Skeletal muscle satellite cell (primary cell): ENCODE results near the gene ZNF256. TPM values are rescaled to one million over a fixed set of nuclear protein-coding genes. Genes with fewer than 3 reads are reported as not detected.
A peak's percentile ranks its signal among the peaks of the same experiment; 100 is the strongest.

Source experiments
- H3K27me3 ChIP-seq: 2 replicates; pipeline ENCODE4 v1.7.0; 2013; ENCODE audit warnings: low read length; ENCODE audit not compliant: control insufficient read depth, insufficient read depth
- H3K36me3 ChIP-seq: 2 replicates; pipeline ENCODE4 v1.7.0; 2013; ENCODE audit warnings: mild to moderate bottlenecking, control low read depth, low read length; ENCODE audit not compliant: insufficient read depth
- H3K4me1 ChIP-seq: 2 replicates; pipeline ENCODE4 v1.7.0; 2013; ENCODE audit warnings: low read length; ENCODE audit not compliant: control insufficient read depth, insufficient read depth
- H3K4me2 ChIP-seq: 2 replicates; pipeline ENCODE4 v1.7.0; 2013; ENCODE audit warnings: mild to moderate bottlenecking, low read length
- H3K4me3 ChIP-seq: 2 replicates; pipeline ENCODE4 v1.7.0; 2013; ENCODE audit warnings: low read length
- H3K9ac ChIP-seq: 2 replicates; pipeline ENCODE4 v1.7.0; 2013; ENCODE audit warnings: mild to moderate bottlenecking, low read depth, low read length, moderate library complexity
- H3K9me3 ChIP-seq: replicated peaks from 2 replicates; pipeline ENCODE4 v1.7.0; 2013; ENCODE audit warnings: mild to moderate bottlenecking, control low read depth, low read length
- total RNA-seq: library from RNA; depleted of rRNA; stranded (reverse); fragments of >200 nt; gene quantifications from 2 replicates; pipeline ENCODE4 v1.2.3, GENCODE V29; 2012; rRNA removed

Gene ZNF256
- 3.9 and 4.1 TPM in 2 replicates for total RNA-seq

- Histone ChIP-seq H3K9me3 (peaks cover 14% of the 10 kb centered on the region), H3K9ac (peak within 1 kb of the TSS; percentile 90), H3K36me3 (peaks cover 11% of the 10 kb centered on the region), H3K27me3 (no peaks in the 10 kb centered on the region), H3K4me3 (peak within 1 kb of the TSS; percentile 81), H3K4me1 (peaks cover 8% of the 10 kb centered on the region), H3K4me2 (peak within 1 kb of the TSS; percentile 85)
Observed at GRCh38 chr19:57947419-57948134, at the start of gene ZNF256. Gene ZNF256, minus strand, starts transcription at chr19:57947706. Its CDS starts 232 bp downstream, at chr19:57947474.

DNA sequence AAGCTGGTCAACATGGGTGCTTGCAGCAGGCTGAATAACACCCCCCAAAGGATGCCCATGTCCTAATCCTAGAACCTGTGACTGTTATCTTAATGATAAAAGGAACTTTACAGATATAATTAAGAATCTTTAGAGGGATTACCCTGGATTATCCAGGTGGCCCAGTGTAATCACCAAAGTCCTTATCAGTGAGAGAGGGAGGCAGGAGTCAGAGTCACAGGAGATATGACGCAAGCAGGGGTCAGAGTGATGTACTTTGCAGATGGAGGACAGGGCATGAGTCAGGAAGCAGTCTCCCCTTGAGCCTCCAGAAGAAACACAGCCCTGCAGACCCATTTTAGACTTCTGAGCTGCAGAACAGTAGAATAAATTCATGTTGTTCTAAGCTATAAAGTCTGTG lies 45.3 kb upstream of the ZNF256 start:
- Histone ChIP-seq H3K4me3 (no peak overlapping the region), H3K9ac (no peak overlapping the region), H3K9me3 (peaks cover 46% of the 10 kb centered on the region), H3K4me1 (no peaks in the 10 kb centered on the region), H3K27me3 (no peaks in the 10 kb centered on the region), H3K4me2 (no peak overlapping the region), H3K36me3 (peaks cover 68% of the 10 kb centered on the region)

GRCh38 chr19:57978586-57979289 lies 31.2 kb upstream of the ZNF256 start:
- peaks cover 92% of the 10 kb centered on the region for H3K9me3 ChIP-seq
- H3K4me2 ChIP-seq = no peak overlapping the region
- H3K36me3 ChIP-seq = peaks cover 79% of the 10 kb centered on the region
- H3K27me3 ChIP-seq = no peaks in the 10 kb centered on the region
- no peak overlapping the region for H3K9ac ChIP-seq
- H3K4me1 ChIP-seq = no peaks in the 10 kb centered on the region
- H3K4me3 ChIP-seq = no peak overlapping the region

DNA sequence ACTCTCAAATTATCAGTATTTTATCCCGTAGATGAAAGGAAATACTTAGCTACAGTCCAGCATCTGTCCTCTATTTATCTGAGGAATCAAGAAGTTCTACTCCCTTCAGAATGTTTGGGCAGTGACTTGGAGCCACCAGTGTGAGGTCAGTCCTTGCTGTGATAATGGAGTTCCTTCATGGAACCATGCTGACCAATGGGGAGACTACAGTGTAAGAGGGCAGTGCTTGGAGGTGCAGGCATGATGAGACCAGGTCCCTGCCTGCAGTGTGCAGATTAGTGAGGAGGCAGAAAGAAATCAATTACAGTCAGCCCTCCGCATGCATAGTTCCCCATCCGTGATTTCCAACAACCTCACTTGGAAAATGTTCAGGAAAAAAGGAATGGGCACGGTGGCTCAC lies 26.9 kb upstream of the ZNF256 start, which contains the start of gene C19orf18:
TSS of gene C19orf18 (minus strand) at position 101 of the 400 bp plus-strand sequence. CDS start 102 bp downstream, outside the sequence.
- Histone ChIP-seq H3K4me1 (no peaks in the 10 kb centered on the region), H3K9ac (no peak within 1 kb of the TSS), H3K27me3 (no peaks in the 10 kb centered on the region), H3K9me3 (peaks cover 71% of the 10 kb centered on the region), H3K4me2 (no peak within 1 kb of the TSS), H3K36me3 (peaks cover 39% of the 10 kb centered on the region), H3K4me3 (no peak within 1 kb of the TSS)

DNA sequence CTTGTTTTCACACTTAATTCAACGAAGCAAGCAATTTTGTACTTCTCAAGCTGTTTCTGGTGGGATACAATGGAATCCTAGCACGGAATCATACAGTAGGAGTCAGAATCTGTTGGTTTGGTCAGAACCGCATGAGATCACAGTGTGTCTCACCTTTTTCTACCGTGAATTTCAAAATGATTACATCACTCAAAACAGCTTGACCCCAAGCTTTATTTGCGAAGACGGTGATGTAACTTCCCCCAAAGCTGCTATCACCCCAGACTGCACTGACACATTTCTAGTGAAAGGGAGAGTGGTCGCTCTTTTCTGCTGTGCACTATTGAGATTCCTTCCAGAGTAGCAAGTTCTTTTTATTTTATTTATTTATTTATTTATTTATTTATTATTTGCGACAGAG lies 17.3 kb upstream of the ZNF256 start:
- no peak overlapping the region for H3K4me3 ChIP-seq
- H3K4me2 ChIP-seq = no peak overlapping the region
- H3K36me3 ChIP-seq = no peaks in the 10 kb centered on the region
- no peaks in the 10 kb centered on the region for H3K27me3 ChIP-seq
- peaks cover 25% of the 10 kb centered on the region for H3K9me3 ChIP-seq
- H3K4me1 ChIP-seq = no peaks in the 10 kb centered on the region
- H3K9ac ChIP-seq = no peak overlapping the region

DNA sequence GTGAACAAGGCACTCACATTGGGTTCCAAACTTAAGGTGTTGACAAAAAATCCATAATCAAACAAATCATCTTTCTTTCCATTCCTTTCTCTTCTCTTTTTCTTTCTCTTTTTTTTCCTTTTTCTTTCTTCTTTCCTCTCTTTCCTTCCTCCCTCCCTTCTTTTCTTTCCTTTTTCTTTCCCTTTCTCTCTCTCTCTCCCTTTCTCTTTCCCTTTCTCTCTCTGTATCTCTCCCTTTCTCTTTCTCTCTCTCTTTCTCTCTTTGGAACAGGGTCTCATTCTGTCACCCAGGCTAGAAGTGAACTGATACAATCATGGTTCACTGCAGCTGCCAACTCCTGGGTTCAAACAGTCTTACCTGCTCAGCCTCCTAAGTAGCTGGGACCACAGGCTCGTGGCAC lies 14.3 kb upstream of the ZNF256 start:
- H3K4me1 ChIP-seq = no peaks in the 10 kb centered on the region
- no peak overlapping the region for H3K4me2 ChIP-seq
- H3K27me3 ChIP-seq = no peaks in the 10 kb centered on the region
- H3K9me3 ChIP-seq = peaks cover 13% of the 10 kb centered on the region
- H3K9ac ChIP-seq = no peak overlapping the region
- no peak overlapping the region for H3K4me3 ChIP-seq
- no peaks in the 10 kb centered on the region for H3K36me3 ChIP-seq

DNA sequence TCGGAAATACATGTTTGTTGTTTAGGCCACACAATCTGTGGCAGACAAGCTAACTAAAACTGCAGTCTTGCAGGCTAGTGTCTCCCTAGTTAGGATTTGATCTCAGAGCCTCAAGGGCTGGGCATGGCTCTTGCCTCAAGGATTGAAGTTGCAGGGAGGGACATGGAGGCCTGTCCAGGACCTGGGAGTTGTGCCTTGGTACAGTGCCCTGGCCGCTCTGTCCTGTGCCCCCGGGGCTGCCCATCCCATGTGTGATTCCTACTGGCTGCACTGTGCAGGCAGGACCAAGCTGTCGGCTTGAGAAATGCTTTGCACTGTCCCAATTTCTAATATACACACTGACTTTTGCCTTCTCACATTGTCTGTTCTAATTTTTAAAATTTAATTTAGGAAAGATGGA lies 7.5 kb upstream of the ZNF256 start:
- Histone ChIP-seq H3K36me3 (no peaks in the 10 kb centered on the region), H3K9me3 (peaks cover 6% of the 10 kb centered on the region), H3K27me3 (no peaks in the 10 kb centered on the region), H3K9ac (no peak overlapping the region), H3K4me2 (no peak overlapping the region), H3K4me1 (no peaks in the 10 kb centered on the region), H3K4me3 (no peak overlapping the region)

- Histone ChIP-seq H3K4me2 (no peak overlapping the region), H3K36me3 (no peaks in the 10 kb centered on the region), H3K4me1 (peaks cover 8% of the 10 kb centered on the region), H3K9ac (no peak overlapping the region), H3K4me3 (no peak overlapping the region), H3K9me3 (peaks cover 16% of the 10 kb centered on the region), H3K27me3 (no peaks in the 10 kb centered on the region)
Observed at GRCh38 chr19:57949702-57950101, 2.2 kb upstream of the ZNF256 start.

DNA sequence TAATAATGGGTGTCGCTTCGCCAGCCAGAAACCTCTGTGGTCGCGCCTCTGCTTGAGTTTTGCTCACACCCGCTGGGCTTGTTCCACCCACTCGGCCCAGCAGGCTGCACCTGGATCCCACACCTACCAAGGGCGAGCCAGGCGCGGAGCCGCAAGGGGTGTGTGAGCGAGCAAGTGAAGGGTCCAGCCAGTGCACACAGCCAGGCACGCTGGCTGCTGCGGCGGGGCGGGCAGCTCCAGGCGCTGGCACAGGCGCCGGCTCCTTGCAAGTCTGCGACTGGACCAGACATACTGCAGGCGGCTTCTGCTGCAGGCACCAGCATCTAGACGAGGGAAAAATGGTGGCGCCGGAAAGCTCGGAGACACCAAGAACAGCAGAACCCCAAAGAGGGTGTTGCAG lies 1.8 kb upstream of the ZNF256 start:
- Histone ChIP-seq H3K36me3 (no peaks in the 10 kb centered on the region), H3K9me3 (peaks cover 16% of the 10 kb centered on the region), H3K4me1 (peaks cover 8% of the 10 kb centered on the region), H3K4me2 (no peak overlapping the region), H3K4me3 (no peak overlapping the region), H3K27me3 (no peaks in the 10 kb centered on the region), H3K9ac (no peak overlapping the region)

GRCh38 chr19:57947088-57947418 lies 453 bp downstream of the ZNF256 start:
- H3K4me1 ChIP-seq = peaks cover 8% of the 10 kb centered on the region
- peak overlapping the region; percentile 85 for H3K4me2 ChIP-seq
- peaks cover 16% of the 10 kb centered on the region for H3K36me3 ChIP-seq
- no peaks in the 10 kb centered on the region for H3K27me3 ChIP-seq
- peak overlapping the region; percentile 90 for H3K9ac ChIP-seq
- H3K4me3 ChIP-seq = peak overlapping the region; percentile 81
- H3K9me3 ChIP-seq = peaks cover 19% of the 10 kb centered on the region

- Histone ChIP-seq H3K4me2 (peak overlapping the region; percentile 85), H3K36me3 (peaks cover 24% of the 10 kb centered on the region), H3K27me3 (no peaks in the 10 kb centered on the region), H3K4me1 (peaks cover 8% of the 10 kb centered on the region), H3K9ac (peak overlapping the region; percentile 90), H3K9me3 (peaks cover 24% of the 10 kb centered on the region), H3K4me3 (peak overlapping the region; percentile 81)
Observed at GRCh38 chr19:57946316-57946715, 1.2 kb downstream of the ZNF256 start.
